PC-3 (cell line): Measurements from ENCODE around the gene PTRHD1. TPM values are rescaled to one million over a fixed set of nuclear protein-coding genes. Genes with fewer than 3 reads are reported as not detected.

Source experiments
- ATAC-seq: fragments of 200-7000 bp; cut with Tn5 transposase; 2 replicates; pipeline ENCODE4 v1.9.1; 2020; ENCODE audit warnings: mild to moderate bottlenecking, moderate library complexity
- BruUV-seq: library from RNA; stranded (reverse); fragments of 400-500 nt; replicated peaks from 2 replicates; lab custom pipeline; 2021; lab: Mats Ljungman, UMichigan
- CTCF ChIA-PET: fragments of 300-600 bp; sonication (Branson Sonifier 250); formaldehyde crosslinking; loops from one replicate; lab custom pipeline; 2022; ENCODE audit warnings: antibody characterized with exemption; lab: Charles Lee
- POLR2A ChIA-PET: fragments of 300-600 bp; sonication (Branson Sonifier 250); formaldehyde crosslinking; loops from one replicate; lab custom pipeline; 2022; ENCODE audit warnings: antibody characterized with exemption; ENCODE audit not compliant: unreplicated experiment; lab: Charles Lee
- DNase-seq: peaks from one replicate; pipeline ENCODE4 v3.0.0-alpha.2; 2015
- H2AFZ ChIP-seq: fragments of 300-600 bp; sonication (generic); 2 replicates; pipeline ENCODE4 v1.6.0; 2016; ENCODE audit warnings: antibody characterized with exemption, low read length
- H3F3A ChIP-seq: fragments of 300-600 bp; sonication (generic); one replicate; pipeline ENCODE4 v1.6.0; 2017; ENCODE audit warnings: antibody characterized with exemption, low read length, control low read depth, mild to moderate bottlenecking; ENCODE audit not compliant: unreplicated experiment
- H3K27ac ChIP-seq: fragments of 300-600 bp; sonication (generic); 2 replicates; pipeline ENCODE4 v1.5.1; 2016; ENCODE audit warnings: mild to moderate bottlenecking, low read length
- H3K27me3 ChIP-seq: fragments of 300-600 bp; sonication (generic); 2 replicates; pipeline ENCODE4 v1.6.1; 2016; ENCODE audit warnings: low read length, mixed read lengths
- H3K36me3 ChIP-seq: fragments of 300-600 bp; sonication (generic); 2 replicates; pipeline ENCODE4 v1.6.1; 2016; ENCODE audit warnings: low read depth, mixed run types, low read length, mixed read lengths
- H3K4me1 ChIP-seq: fragments of 300-600 bp; sonication (generic); 2 replicates; pipeline ENCODE4 v1.5.1; 2016; ENCODE audit warnings: low read length; ENCODE audit not compliant: insufficient read depth
- H3K4me2 ChIP-seq: fragments of 300-600 bp; sonication (generic); 2 replicates; pipeline ENCODE4 v1.6.0; 2016; ENCODE audit warnings: low read length
- H3K4me3 ChIP-seq: fragments of 300-600 bp; sonication (generic); 2 replicates; pipeline ENCODE4 v1.5.1; 2016; ENCODE audit warnings: mild to moderate bottlenecking, low read length, mixed read lengths
- H3K79me2 ChIP-seq: fragments of 300-600 bp; sonication (generic); 2 replicates; pipeline ENCODE4 v1.6.1; 2017; ENCODE audit warnings: low read length, mixed read lengths
- H3K9ac ChIP-seq: fragments of 300-600 bp; sonication (generic); 2 replicates; pipeline ENCODE4 v1.6.0; 2016; ENCODE audit warnings: mild to moderate bottlenecking, low read length
- H3K9me2 ChIP-seq: fragments of 300-600 bp; sonication (generic); replicated peaks from 2 replicates; pipeline ENCODE4 v1.6.1; 2016; ENCODE audit warnings: mixed run types, low read length, mixed read lengths
- H3K9me3 ChIP-seq: fragments of 300-600 bp; sonication (generic); 2 replicates; pipeline ENCODE4 v1.6.1; 2016; ENCODE audit warnings: low read length, mixed read lengths
- H4K20me1 ChIP-seq: fragments of 300-600 bp; sonication (generic); 2 replicates; pipeline ENCODE4 v1.6.1; 2016; ENCODE audit warnings: low read length, mixed read lengths
- EZH2 ChIP-seq: fragments of 300-600 bp; sonication (generic); IDR thresholded peaks from one replicate; pipeline ENCODE4 v1.6.1; 2017; ENCODE audit warnings: antibody characterized with exemption, mild to moderate bottlenecking, low read length; ENCODE audit not compliant: unreplicated experiment
- EZH2phosphoT487 ChIP-seq: fragments of 300-600 bp; sonication (generic); IDR thresholded peaks from 2 replicates; pipeline ENCODE4 v1.6.1; 2018; ENCODE audit warnings: mild to moderate bottlenecking, antibody characterized with exemption, low read length, borderline replicate concordance
- intact Hi-C: fragments of 100-400 bp; cut with micrococcal nuclease; formaldehyde crosslinking; loops from 2 replicates; pipeline ENCODE4 v1.9.0; 2023
- total RNA-seq: library from RNA; depleted of rRNA; stranded (reverse); fragments of >200 nt; gene quantifications from 2 replicates; pipeline ENCODE4 v1.2.3, GENCODE V29; 2014
- TF ChIP-seq, protein P1 (sequence below): fragments of 300-600 bp; sonication (generic); conservative IDR thresholded peaks from 2 replicates; pipeline ENCODE4 v1.5.1; 2017; ENCODE audit warnings: antibody characterized with exemption, low read depth, mild to moderate bottlenecking, low read length

Gene PTRHD1
- total RNA-seq, 1 experiment from 2014 or later: 68.6 TPM

DNA sequence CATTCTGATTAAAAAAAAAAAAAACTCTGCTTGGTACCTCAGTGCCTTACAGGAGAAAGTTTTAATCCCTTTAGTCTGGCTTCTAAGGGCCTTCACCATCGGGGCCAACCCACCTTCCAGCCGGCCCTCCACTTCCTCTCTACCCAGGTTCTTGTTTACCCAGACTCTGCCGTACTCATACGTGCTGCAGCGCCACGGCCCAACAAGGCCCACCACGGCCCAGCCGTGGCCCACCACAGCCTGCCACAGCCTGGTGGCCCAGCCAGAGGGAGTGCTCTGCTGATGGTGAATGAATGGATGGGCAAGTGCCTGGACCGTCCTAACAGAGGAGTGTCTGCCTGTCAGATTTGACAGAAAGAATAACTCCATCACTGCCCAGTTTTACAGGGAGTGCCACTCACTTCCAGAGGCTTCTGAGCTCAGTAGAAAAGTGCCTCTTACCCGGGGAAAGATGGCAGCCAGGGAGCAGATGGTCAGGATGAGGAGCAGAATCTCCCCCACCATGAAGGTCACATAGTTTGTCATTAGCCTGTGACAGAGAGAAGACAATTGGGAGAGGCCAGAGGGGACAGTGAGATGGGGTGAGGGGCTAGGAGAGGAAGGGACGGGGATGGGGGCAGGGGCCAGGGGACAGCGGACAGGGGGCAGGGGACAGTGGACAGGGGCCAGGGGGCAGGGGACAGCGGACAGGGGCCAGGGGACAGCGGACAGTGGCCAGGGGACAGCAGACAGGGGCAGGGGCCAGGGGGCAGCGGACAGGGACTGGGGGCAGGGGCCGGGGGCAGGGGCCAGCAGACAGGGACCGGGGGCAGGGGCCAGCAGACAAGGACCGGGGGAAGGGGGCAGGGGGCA is 38.3 kb upstream of the PTRHD1 start:
- intact Hi-C loops: loop anchor here (5.0 kb wide), 1 partner anchor 141 kb away; the partner anchor contains the start of gene DNAJC27
- DNase-seq (no peak), ATAC-seq (no peak)
- no peaks in the 10 kb centered on the region for H3K36me3 ChIP-seq
- H3K9ac ChIP-seq: no peak overlapping the region
- H3K4me1 ChIP-seq: peaks cover 11% of the 10 kb centered on the region
- no peak overlapping the region for H3K4me2 ChIP-seq
- POLR2A ChIA-PET: interaction anchor here (0.6 kb wide), 1 partner anchor 298 kb away, joined by 7 read pairs; no protein-coding TSS in a partner anchor
- H3K4me3 ChIP-seq: no peak overlapping the region
- no peak overlapping the region for H2AFZ ChIP-seq
- no peak for TF ChIP-seq EZH2
- TF ChIP-seq EZH2phosphoT487: no peak
- TF ChIP-seq, protein P1, sequence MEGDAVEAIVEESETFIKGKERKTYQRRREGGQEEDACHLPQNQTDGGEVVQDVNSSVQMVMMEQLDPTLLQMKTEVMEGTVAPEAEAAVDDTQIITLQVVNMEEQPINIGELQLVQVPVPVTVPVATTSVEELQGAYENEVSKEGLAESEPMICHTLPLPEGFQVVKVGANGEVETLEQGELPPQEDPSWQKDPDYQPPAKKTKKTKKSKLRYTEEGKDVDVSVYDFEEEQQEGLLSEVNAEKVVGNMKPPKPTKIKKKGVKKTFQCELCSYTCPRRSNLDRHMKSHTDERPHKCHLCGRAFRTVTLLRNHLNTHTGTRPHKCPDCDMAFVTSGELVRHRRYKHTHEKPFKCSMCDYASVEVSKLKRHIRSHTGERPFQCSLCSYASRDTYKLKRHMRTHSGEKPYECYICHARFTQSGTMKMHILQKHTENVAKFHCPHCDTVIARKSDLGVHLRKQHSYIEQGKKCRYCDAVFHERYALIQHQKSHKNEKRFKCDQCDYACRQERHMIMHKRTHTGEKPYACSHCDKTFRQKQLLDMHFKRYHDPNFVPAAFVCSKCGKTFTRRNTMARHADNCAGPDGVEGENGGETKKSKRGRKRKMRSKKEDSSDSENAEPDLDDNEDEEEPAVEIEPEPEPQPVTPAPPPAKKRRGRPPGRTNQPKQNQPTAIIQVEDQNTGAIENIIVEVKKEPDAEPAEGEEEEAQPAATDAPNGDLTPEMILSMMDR: no peak
- no peaks in the 10 kb centered on the region for H3K27me3 ChIP-seq
- H3K79me2 ChIP-seq: no peaks in the 10 kb centered on the region
- H3K27ac ChIP-seq: no peak overlapping the region
- CTCF ChIA-PET: interaction anchor here (1.7 kb wide), 1 partner anchor 298 kb away, joined by 14 read pairs; no protein-coding TSS in a partner anchor
- BruUV-seq: no TSS peak
- no peaks in the 10 kb centered on the region for H3K9me2 ChIP-seq
- H4K20me1 ChIP-seq: no peaks in the 10 kb centered on the region
- no peaks in the 10 kb centered on the region for H3F3A ChIP-seq
- no peaks in the 10 kb centered on the region for H3K9me3 ChIP-seq

DNA sequence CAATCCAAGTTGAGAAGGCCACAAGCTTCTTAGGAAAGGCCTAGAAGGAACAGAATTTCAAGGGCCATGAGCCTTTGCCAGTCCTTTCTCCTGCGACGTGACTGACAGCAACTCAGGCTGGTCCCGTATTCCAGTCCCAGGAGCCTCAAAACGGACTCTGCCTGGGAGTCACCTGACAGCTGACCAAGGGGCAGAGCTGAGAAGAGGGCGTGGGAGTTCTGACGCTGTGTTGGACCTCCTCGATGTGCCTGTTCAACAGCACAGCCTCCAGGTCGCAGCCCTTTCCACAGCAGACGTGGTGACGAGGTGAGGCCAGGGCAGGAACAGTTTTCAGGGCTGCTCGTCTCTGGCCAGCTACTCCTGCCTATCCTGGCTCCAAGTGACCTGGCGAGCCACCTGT is 37.6 kb upstream of the PTRHD1 start:
- H3K4me3 ChIP-seq: no peak overlapping the region
- BruUV-seq: no TSS peak
- H3F3A ChIP-seq: no peaks in the 10 kb centered on the region
- H3K9me3 ChIP-seq: no peaks in the 10 kb centered on the region
- DNase-seq (no peak), ATAC-seq (no peak)
- ChIA-PET CTCF (interaction anchor here (0.6 to 1.7 kb wide), 4 partner anchors 107 to 1426 kb away, joined by 3 to 14 read pairs (median 3); no protein-coding TSS in a partner anchor), POLR2A (interaction anchor here (0.6 kb wide), 1 partner anchor 299 kb away, joined by 7 read pairs; no protein-coding TSS in a partner anchor)
- H3K79me2 ChIP-seq: no peaks in the 10 kb centered on the region
- no peaks in the 10 kb centered on the region for H3K36me3 ChIP-seq
- TF ChIP-seq EZH2phosphoT487 (no peak), EZH2 (no peak)
- TF ChIP-seq, protein P1: no peak
- no peak overlapping the region for H3K27ac ChIP-seq
- intact Hi-C loops: loop anchor here (1.0 to 5.0 kb wide), 2 partner anchors 91 to 142 kb away; partner anchors contain the start of gene DNAJC27
- H3K27me3 ChIP-seq: no peaks in the 10 kb centered on the region
- H2AFZ ChIP-seq: no peak overlapping the region
- no peak overlapping the region for H3K4me2 ChIP-seq
- no peaks in the 10 kb centered on the region for H4K20me1 ChIP-seq
- no peak overlapping the region for H3K9ac ChIP-seq
- peaks cover 18% of the 10 kb centered on the region for H3K4me1 ChIP-seq
- H3K9me2 ChIP-seq: no peaks in the 10 kb centered on the region
